ENCODE results near the gene SCML1.

DNA sequence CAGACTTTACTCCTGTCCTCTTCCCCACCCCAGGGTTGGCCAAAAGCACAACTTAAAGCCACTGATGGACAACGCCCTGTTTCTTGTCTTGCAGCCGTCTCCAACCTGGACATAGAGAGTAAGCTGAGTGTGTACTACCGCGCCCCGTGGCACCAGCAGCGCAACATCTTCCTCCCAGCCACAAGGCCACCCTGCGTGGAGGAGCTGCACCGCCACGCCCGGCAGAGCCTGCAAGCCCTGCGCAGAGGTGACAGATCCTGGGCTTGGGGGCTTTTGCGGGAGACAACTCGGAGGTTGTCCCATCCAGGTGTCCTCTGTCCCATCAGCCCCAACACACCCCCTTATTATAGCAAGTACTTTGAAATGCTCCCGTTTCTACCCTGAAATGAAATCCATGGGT is 49.6 kb upstream of the SCML1 start:
- TF ChIP-seq, protein P1, sequence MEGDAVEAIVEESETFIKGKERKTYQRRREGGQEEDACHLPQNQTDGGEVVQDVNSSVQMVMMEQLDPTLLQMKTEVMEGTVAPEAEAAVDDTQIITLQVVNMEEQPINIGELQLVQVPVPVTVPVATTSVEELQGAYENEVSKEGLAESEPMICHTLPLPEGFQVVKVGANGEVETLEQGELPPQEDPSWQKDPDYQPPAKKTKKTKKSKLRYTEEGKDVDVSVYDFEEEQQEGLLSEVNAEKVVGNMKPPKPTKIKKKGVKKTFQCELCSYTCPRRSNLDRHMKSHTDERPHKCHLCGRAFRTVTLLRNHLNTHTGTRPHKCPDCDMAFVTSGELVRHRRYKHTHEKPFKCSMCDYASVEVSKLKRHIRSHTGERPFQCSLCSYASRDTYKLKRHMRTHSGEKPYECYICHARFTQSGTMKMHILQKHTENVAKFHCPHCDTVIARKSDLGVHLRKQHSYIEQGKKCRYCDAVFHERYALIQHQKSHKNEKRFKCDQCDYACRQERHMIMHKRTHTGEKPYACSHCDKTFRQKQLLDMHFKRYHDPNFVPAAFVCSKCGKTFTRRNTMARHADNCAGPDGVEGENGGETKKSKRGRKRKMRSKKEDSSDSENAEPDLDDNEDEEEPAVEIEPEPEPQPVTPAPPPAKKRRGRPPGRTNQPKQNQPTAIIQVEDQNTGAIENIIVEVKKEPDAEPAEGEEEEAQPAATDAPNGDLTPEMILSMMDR (IDR thresholded peaks at IDR 0.05; ENCODE audit: low read depth, low read length), result no peak
- TF ChIP-seq EZH2phosphoT487 (IDR thresholded peaks at IDR 0.05; ENCODE audit: low read depth), result no peak
